SK-N-SH (cell line): ENCODE results near the gene SMAD3. TPM values are rescaled to one million over a fixed set of nuclear protein-coding genes. Genes with fewer than 3 reads are reported as not detected.

Experiments
- CTCF ChIA-PET: fragments of 300-600, 350-600 bp; formaldehyde crosslinking; extraction: SDS; loops from one replicate; lab custom pipeline; 2021; lab: Yijun Ruan, JAX
- POLR2A ChIA-PET: fragments of 350-600 bp; sonication (Branson Sonifier 250); formaldehyde crosslinking; extraction: SDS; loops from one replicate; lab custom pipeline; 2020; ENCODE audit warnings: antibody characterized with exemption, inconsistent platforms; lab: Yijun Ruan, JAX
- DNase-seq: peaks from one replicate; pipeline ENCODE4 v3.0.0; 2012
- H2AFZ ChIP-seq: fragments of 200-600 bp; sonication (generic); 2 replicates; pipeline ENCODE4 v1.8.1; 2016; ENCODE audit warnings: antibody characterized with exemption, mild to moderate bottlenecking, low read depth
- H3F3A ChIP-seq: fragments of 200-600 bp; sonication (generic); replicated peaks from 2 replicates; pipeline ENCODE3; 2016; ENCODE audit warnings: antibody characterized with exemption, mild to moderate bottlenecking; ENCODE audit not compliant: insufficient read depth
- H3K27ac ChIP-seq, 2 experiments: fragments of 200-500 bp in 1 of 2; fragments of 200-600 bp in 1 of 2; sonication (Bioruptor generic) in 1 of 2; sonication (generic), shearing (Covaris generic) in 1 of 2; 2 replicates each; pipeline versions ENCODE4 v1.5.1 to v1.6.1; 2014 to 2016; ENCODE audit warnings: low read depth in 2 of 2, inconsistent platforms in 1 of 2, low read length in 1 of 2, mild to moderate bottlenecking in 1 of 2, mixed read lengths in 1 of 2
- H3K27me3 ChIP-seq: fragments of 200-600 bp; sonication (generic), shearing (Covaris generic); 2 replicates; pipeline ENCODE4 v1.6.1; 2016; ENCODE audit warnings: mixed run types; ENCODE audit not compliant: insufficient read depth
- H3K36me3 ChIP-seq, 2 experiments: fragments of 200-500 bp in 1 of 2; fragments of 200-600 bp in 1 of 2; sonication (Bioruptor generic) in 1 of 2; sonication (generic) in 1 of 2; replicated peaks in 1 of 2; 2 replicates each; pipeline versions ENCODE3 to v1.5.1; 2014 to 2016; ENCODE audit warnings: low read length in 1 of 2, mild to moderate bottlenecking in 1 of 2; ENCODE audit not compliant: insufficient read depth in 2 of 2, control insufficient read depth in 1 of 2
- H3K4me1 ChIP-seq, 2 experiments: fragments of 200-500 bp in 1 of 2; fragments of 200-600 bp in 1 of 2; sonication (Bioruptor generic) in 1 of 2; sonication (generic), shearing (Covaris generic) in 1 of 2; 2 replicates each; pipeline versions ENCODE4 v1.5.1 to v1.6.1; 2014 to 2016; ENCODE audit warnings: low read depth in 1 of 2, low read length in 1 of 2, mixed run types in 1 of 2; ENCODE audit not compliant: insufficient read depth in 2 of 2, control insufficient read depth in 1 of 2
- H3K4me2 ChIP-seq: fragments of 200-600 bp; sonication (generic), shearing (Covaris generic); 2 replicates; pipeline ENCODE4 v1.6.1; 2017; ENCODE audit warnings: mixed run types
- H3K4me3 ChIP-seq, 2 experiments: fragments of 200-500 bp in 1 of 2; fragments of 200-600 bp in 1 of 2; sonication (Bioruptor generic) in 1 of 2; sonication (generic), shearing (Covaris generic) in 1 of 2; 2 replicates each; pipeline versions ENCODE4 v1.5.1 to v1.8.1; 2014 to 2016; ENCODE audit warnings: low read depth in 2 of 2, inconsistent platforms in 1 of 2, low read length in 1 of 2, mild to moderate bottlenecking in 1 of 2, mixed read lengths in 1 of 2, moderate library complexity in 1 of 2
- H3K79me2 ChIP-seq: fragments of 200-600 bp; sonication (generic); 2 replicates; pipeline ENCODE4 v1.8.1; 2017; ENCODE audit warnings: mild to moderate bottlenecking; ENCODE audit not compliant: insufficient read depth
- H3K9ac ChIP-seq: fragments of 200-600 bp; sonication (generic); 2 replicates; pipeline ENCODE4 v1.6.1; 2017; ENCODE audit warnings: mixed run types
- H3K9me2 ChIP-seq: fragments of 200-600 bp; sonication (generic); 2 replicates; pipeline ENCODE4 v1.6.1; 2017; ENCODE audit warnings: mixed run types
- H3K9me3 ChIP-seq: fragments of 200-600 bp; sonication (generic); 2 replicates; pipeline ENCODE4 v1.6.1; 2017; ENCODE audit warnings: mixed run types, mild to moderate bottlenecking, moderate library complexity
- H4K20me1 ChIP-seq: fragments of 200-600 bp; sonication (generic); 2 replicates; pipeline ENCODE4 v1.6.1; 2017; ENCODE audit warnings: mild to moderate bottlenecking, mixed run types; ENCODE audit not compliant: insufficient read depth
- ELF1 ChIP-seq: IDR thresholded peaks from 2 replicates; pipeline ENCODE4 v1.4.0; 2012
- EZH2phosphoT487 ChIP-seq: fragments of 200-600 bp; sonication (generic); IDR thresholded peaks from 2 replicates; pipeline ENCODE4 v1.6.1; 2017; ENCODE audit warnings: low read depth, mixed run types, mild to moderate bottlenecking, antibody characterized with exemption, moderate library complexity, borderline replicate concordance
- FOXM1 ChIP-seq: IDR thresholded peaks from 2 replicates; pipeline ENCODE4 v1.4.0; 2012; ENCODE audit warnings: low read depth, mild to moderate bottlenecking
- IRF3 ChIP-seq: fragments of 150-350 bp; IDR thresholded peaks from 2 replicates; pipeline ENCODE4 v1.6.1; 2016; ENCODE audit warnings: mild to moderate bottlenecking, low read depth, low read length
- JUND ChIP-seq: IDR thresholded peaks from 2 replicates; pipeline ENCODE4 v1.4.0; 2012
- NRF1 ChIP-seq: IDR thresholded peaks from 2 replicates; pipeline ENCODE4 v1.6.1; 2012; ENCODE audit warnings: low read depth, mild to moderate bottlenecking, low read length
- POLR2AphosphoS5 ChIP-seq: IDR thresholded peaks from 2 replicates; pipeline ENCODE4 v1.6.1; 2012; ENCODE audit warnings: low read depth, low read length
- TEAD4 ChIP-seq: IDR thresholded peaks from 2 replicates; pipeline ENCODE4 v1.4.0; 2012; ENCODE audit warnings: mild to moderate bottlenecking, borderline replicate concordance; ENCODE audit not compliant: insufficient read depth
- WGBS: methylation state at CpG from one replicate; pipeline ENCODE4 v1.1.6; 2017; ENCODE audit warnings: low lambda C conversion rate; 5-methylcytosine and 5-hydroxymethylcytosine counted together
- polyA plus RNA-seq, 3 experiments: library from polyadenylated mRNA; depleted of rRNA; stranded (reverse); fragments of >200 nt; gene quantifications; 2 replicates each; pipeline ENCODE4 v1.2.3, GENCODE V29; 2012

The SMAD3 gene
- polyA plus RNA-seq, 1 of the 3 experiments (the other 2 are of a cell fraction), result 19.5 TPM

- TF ChIP-seq JUND (no peak), FOXM1 (no peak), IRF3 (no peak)
Measured at GRCh38 chr15:67134067-67134838, 68.9 kb downstream of the SMAD3 start (continued).

GRCh38 chr15:67134871-67135492 is 69.6 kb downstream of the SMAD3 start:
- Histone ChIP-seq H3K79me2 (peaks cover 98% of the 10 kb centered on the region), H3K9me3 (no peaks in the 10 kb centered on the region), H3K27me3 (no peaks in the 10 kb centered on the region), H3K4me2 (no peak overlapping the region), H3K4me1 (peaks cover 9 to 38% of the 10 kb centered on the region in 2 experiments; a peak in 2 of 4 replicates), H3K9ac (no peak overlapping the region), H4K20me1 (no peaks in the 10 kb centered on the region), H3F3A (no peaks in the 10 kb centered on the region), H3K9me2 (no peaks in the 10 kb centered on the region), H2AFZ (no peak overlapping the region), H3K4me3 (no peak overlapping the region), H3K36me3 (peaks cover 0 to under 1% of the 10 kb centered on the region in 2 experiments), H3K27ac (peak overlapping the region in 1 of 2 experiments; percentile 18; a peak in 1 of 4 replicates)
- 62% methylated on average over 3 of the region's 4 CpGs for WGBS
- TF ChIP-seq TEAD4, result no peak
- TF ChIP-seq EZH2phosphoT487, result no peak
- no peak for TF ChIP-seq NRF1
- CTCF ChIA-PET, result no interaction called here
- POLR2A ChIA-PET, result no interaction called here
- DNase-seq, result no peak

- Histone ChIP-seq H3K79me2 (peaks cover 98% of the 10 kb centered on the region), H3K9ac (no peak overlapping the region), H3F3A (no peaks in the 10 kb centered on the region), H4K20me1 (no peaks in the 10 kb centered on the region), H3K27ac (peak overlapping the region in 1 of 2 experiments; percentile 18; a peak in 1 of 4 replicates), H3K9me3 (no peaks in the 10 kb centered on the region), H3K36me3 (no peaks in the 10 kb centered on the region), H3K4me3 (no peak overlapping the region), H3K4me1 (peaks cover 9 to 38% of the 10 kb centered on the region in 2 experiments; a peak in 2 of 4 replicates), H2AFZ (no peak overlapping the region), H3K27me3 (no peaks in the 10 kb centered on the region), H3K4me2 (no peak overlapping the region), H3K9me2 (no peaks in the 10 kb centered on the region)
- no peak for DNase-seq
- 71% methylated on average over 4 of the region's 4 CpGs for WGBS
- ChIA-PET POLR2A (no interaction called here), CTCF (no interaction called here)
- TF ChIP-seq JUND, result no peak
- no peak for TF ChIP-seq TEAD4
- no peak for TF ChIP-seq POLR2AphosphoS5
- TF ChIP-seq ELF1, result no peak
Measured at GRCh38 chr15:67135494-67135893, 70.1 kb downstream of the SMAD3 start.
